CD4-positive, alpha-beta T cell treated with Interleukin-6 at 100 ng/mL for 8 hours (primary cell): ENCODE data around the gene HJV.

ENCODE experiments used
- DNase-seq: peaks from one replicate; pipeline ENCODE4 v3.0.0-alpha.2; 2020; ENCODE audit warnings: mixed read lengths, low spot score

HJV gene

DNA sequence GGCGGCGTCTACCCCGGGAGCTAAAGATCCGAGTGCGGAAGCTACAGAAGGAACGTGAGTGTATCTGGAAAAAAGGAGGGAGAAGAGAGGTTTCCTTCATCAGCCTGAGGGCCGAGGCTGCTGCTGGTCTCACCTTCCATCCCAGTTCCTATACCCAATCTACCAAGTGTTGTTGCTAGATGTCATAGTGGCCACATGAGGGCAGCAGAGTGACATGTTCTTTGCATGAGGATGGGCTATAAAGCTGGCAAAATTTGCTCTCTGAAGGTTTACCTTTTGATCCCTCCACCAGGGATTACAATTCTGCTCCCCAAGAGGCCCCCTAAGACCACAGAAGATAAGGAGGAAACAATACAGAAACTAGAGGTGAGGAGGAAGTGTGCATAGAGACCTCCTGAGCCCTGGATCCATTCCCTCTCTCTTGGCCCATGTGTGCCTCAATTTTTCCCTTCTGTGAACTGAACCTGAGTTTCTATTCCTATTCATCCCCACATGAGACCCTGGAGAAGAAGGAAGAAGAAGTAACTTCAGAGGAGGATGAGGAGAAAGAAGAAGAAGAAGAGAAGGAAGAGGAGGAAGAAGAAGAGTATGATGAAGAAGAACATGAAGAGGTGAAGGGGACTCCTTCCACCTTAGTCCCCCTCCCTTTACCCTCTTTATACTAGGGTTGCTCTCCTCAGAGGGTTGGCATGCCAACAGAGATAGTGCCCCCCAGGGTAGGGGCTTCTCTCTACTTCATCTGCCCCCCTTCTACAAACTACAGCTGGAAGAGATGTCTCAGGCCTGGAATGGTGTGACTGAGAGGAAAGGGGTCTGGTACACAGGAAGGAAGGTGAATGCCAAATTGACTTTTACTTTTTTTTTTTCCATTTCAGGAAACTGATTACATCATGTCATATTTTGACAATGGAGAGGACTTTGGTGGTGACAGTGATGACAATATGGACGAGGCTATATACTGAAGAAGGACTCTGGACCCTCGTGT lies 43.8 kb downstream of the HJV start:
- DNase-seq, result peak; percentile 84

DNA sequence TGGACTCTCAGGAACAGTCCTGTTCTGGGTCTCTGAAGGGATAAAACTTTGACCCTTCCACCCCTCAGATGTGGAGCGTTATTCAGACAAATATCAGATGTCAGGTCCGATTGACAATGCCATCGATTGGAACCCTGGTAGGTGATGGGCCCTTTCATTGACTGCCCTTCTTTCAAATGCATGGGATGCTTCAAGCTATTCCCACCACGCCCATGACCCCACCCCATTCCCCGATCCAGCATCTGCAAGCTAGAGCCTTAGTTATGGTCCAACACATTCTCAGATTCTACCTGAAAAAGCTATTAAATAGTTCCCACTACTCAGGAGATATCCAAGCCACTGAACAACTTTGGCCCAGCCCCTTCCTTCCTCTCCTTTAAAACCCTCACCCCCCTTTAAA lies 44.5 kb downstream of the HJV start:
- DNase-seq, result no peak

DNA sequence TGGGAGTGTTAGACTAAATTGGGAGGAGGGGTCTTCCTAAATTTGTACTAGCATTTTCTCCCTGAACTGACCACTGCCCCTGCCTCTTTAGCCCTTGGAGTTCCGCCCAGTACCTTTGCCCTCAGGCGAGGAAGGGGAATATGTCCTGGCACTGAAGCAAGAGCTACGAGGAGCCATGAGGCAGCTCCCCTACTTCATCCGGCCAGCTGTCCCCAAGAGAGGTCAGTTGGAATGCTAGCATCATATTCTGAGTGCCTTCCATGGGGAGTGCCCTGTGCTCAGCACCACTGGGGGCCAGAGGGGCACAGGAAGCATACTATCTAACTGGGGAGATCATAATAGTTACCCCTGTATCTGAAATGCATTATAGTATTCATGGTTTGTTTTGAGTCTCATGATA lies 46.3 kb downstream of the HJV start:
- no peak for DNase-seq

DNA sequence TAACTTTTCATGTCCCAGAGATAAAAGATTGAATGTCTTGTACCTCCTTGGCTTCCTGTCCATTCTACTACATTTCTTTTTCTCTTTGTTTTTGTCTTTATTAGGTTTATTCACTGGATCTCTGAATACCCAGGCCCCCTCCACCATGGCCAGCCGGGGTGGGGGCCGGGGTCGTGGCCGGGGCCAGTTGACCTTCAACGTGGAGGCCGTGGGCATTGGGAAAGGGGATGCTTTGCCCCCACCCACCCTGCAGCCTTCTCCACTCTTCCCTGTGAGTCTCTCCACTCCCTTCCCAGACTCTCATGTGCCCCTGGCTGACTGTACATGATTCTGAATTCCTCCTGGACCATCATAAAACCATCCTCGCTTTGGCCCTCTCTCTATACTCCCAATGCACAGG lies 46.8 kb downstream of the HJV start:
- no peak for DNase-seq

DNA sequence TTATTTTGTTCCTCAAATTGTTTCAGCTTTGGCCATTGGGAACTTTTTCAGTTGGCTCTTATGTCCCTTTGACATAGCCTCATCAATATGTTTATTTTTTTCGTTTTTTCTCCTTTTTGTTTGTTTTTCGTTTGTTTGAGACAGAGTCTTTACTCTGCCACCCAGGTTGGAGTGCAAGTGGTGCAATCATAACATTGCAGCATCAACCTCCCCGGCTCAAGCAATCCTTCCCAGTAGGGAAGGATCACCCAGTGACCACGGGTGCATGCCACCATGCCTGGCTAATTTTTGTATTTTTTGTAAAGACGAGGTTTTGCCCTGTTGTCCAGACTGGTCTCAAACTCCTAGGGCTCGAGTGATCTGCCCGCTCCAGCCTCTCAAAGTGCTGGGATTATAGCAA lies 49.0 kb downstream of the HJV start:
- no peak for DNase-seq
